ENCODE measurements around the gene CDKAL1.

DNA sequence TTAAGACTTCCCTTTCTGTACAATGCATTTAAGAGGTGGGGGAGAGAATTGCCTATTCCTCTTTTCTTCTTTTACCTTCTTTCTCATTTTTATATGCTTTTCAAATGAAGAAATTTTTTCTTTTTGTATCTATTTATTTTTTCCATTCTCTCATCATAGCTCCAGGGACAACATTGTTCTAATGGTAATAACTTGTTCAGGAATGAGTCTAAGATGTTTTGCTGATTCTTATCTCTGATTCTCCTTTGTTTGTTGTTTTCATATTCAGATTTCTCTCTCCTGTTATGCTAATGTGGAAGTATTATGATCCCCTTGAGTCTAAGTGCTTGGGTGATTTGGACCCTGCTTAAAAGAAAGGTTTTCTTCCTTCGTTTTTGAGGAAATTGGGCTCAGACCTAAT is 451.6 kb downstream of the CDKAL1 start:
- TF ChIP-seq L3MBTL2 (conservative IDR thresholded peaks at IDR 0.05), result no peak
- no peak for TF ChIP-seq NFRKB (IDR thresholded peaks at IDR 0.05)
- TF ChIP-seq FOXA1 (IDR thresholded peaks at IDR 0.05), result no peak
